Tibial nerve (tissue), 4 donors: ENCODE data around the gene PISD.

Source experiments
- CTCF ChIP-seq, 5 experiments: fragments of 200-600 bp in 3 of 5; fragments of 450-650 bp in 2 of 5; sonication (generic) in 3 of 5; IDR thresholded peaks; one replicate each; pipeline ENCODE4 v1.5.1; 2016 to 2019; ENCODE audit warnings: antibody characterized with exemption in 5 of 5, mild to moderate bottlenecking in 3 of 5, moderate library complexity in 2 of 5
- EP300 ChIP-seq, 2 donors: sonication (generic); formaldehyde crosslinking; IDR thresholded peaks; one replicate each; pipeline ENCODE4 v1.6.1; 2017; ENCODE audit warnings: antibody characterized with exemption in 2 of 2, mild to moderate bottlenecking in 1 of 2
- POLR2A ChIP-seq, 2 donors: fragments of 450-650 bp; IDR thresholded peaks; one replicate each; pipeline ENCODE4 v1.6.1; 2017; ENCODE audit warnings: antibody characterized with exemption in 2 of 2, mild to moderate bottlenecking in 2 of 2, moderate library complexity in 2 of 2

- TF ChIP-seq CTCF (IDR thresholded peaks at IDR 0.05): no peak
- TF ChIP-seq POLR2A (IDR thresholded peaks at IDR 0.05): no peak
- no peak for TF ChIP-seq EP300 (IDR thresholded peaks at IDR 0.05)
Measured at GRCh38 chr22:31618471-31619176, 43.4 kb downstream of the PISD start.
